ENCODE data around the gene MUS81. TPM values are rescaled to one million over a fixed set of nuclear protein-coding genes. Genes with fewer than 3 reads are reported as not detected.
A peak's percentile ranks its signal among the peaks of the same experiment; 100 is the strongest.

Gene MUS81, protein sequence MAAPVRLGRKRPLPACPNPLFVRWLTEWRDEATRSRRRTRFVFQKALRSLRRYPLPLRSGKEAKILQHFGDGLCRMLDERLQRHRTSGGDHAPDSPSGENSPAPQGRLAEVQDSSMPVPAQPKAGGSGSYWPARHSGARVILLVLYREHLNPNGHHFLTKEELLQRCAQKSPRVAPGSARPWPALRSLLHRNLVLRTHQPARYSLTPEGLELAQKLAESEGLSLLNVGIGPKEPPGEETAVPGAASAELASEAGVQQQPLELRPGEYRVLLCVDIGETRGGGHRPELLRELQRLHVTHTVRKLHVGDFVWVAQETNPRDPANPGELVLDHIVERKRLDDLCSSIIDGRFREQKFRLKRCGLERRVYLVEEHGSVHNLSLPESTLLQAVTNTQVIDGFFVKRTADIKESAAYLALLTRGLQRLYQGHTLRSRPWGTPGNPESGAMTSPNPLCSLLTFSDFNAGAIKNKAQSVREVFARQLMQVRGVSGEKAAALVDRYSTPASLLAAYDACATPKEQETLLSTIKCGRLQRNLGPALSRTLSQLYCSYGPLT
- 73.8 and 83.1 TPM in 2 replicates for total RNA-seq

DNA sequence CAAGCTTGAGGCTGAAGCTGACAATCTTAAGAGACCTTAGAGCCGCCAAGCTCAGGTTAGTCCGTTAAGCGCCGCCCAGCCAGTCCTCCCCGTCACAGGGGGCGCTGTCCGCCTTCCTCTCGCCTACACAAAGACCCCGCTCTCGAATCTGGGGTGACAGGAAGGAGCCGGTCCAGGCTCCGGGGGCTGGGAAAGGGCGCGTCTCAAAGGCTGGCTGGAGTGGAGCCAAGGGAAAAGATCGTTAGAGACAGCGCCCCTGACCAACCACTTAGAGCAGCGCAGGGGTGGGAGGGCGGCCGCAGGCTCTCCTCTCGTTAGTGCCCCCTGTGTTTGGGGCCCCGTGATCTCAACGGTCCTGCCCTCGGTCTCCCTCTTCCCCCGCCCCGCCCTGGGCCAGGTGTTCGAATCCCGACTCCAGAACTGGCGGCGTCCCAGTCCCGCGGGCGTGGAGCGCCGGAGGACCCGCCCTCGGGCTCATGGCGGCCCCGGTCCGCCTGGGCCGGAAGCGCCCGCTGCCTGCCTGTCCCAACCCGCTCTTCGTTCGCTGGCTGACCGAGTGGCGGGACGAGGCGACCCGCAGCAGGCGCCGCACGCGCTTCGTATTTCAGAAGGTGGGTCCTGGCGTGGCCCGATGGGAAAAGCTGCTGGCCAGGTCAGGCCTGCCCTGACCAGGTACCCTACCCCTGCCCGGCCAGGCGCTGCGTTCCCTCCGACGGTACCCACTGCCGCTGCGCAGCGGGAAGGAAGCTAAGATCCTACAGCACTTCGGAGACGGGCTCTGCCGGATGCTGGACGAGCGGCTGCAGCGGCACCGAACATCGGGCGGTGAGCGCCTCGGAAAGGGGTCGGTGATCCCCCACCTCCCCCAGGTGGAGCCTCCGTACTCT is at the start of gene MUS81:
Gene MUS81, plus strand, starts transcription at position 156 of the 887 bp plus-strand sequence. Its CDS starts 321 bp downstream, at position 477.
- intact Hi-C loops (cut with micrococcal nuclease), result loop anchor here (1.0 kb wide), 3 partner anchors 8 to 28 kb away; partner anchors contain the start of gene FIBP
- CTCF ChIA-PET, result interaction anchor here (0.6 to 4.3 kb wide), 21 partner anchors 9 to 749 kb away, joined by 3 to 63 read pairs (median 4); partner anchors contain the start of genes CCDC85B, FIBP, KAT5 and PCNX3
- Mint-ChIP-seq H3K9me3 (no peaks in the 10 kb centered on the region), H3K27me3 (no peaks in the 10 kb centered on the region), H3K36me3 (ENCODE audit: low read depth) (peaks cover 56% of the 10 kb centered on the region), H3K27ac (peak within 1 kb of the TSS; percentile 98), H3K4me1 (peaks cover 44% of the 10 kb centered on the region), H3K4me3 (peak within 1 kb of the TSS; percentile 99)
- TF ChIP-seq, protein P1, sequence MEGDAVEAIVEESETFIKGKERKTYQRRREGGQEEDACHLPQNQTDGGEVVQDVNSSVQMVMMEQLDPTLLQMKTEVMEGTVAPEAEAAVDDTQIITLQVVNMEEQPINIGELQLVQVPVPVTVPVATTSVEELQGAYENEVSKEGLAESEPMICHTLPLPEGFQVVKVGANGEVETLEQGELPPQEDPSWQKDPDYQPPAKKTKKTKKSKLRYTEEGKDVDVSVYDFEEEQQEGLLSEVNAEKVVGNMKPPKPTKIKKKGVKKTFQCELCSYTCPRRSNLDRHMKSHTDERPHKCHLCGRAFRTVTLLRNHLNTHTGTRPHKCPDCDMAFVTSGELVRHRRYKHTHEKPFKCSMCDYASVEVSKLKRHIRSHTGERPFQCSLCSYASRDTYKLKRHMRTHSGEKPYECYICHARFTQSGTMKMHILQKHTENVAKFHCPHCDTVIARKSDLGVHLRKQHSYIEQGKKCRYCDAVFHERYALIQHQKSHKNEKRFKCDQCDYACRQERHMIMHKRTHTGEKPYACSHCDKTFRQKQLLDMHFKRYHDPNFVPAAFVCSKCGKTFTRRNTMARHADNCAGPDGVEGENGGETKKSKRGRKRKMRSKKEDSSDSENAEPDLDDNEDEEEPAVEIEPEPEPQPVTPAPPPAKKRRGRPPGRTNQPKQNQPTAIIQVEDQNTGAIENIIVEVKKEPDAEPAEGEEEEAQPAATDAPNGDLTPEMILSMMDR (IDR thresholded peaks at IDR 0.05), result peak; percentile 82
- ATAC-seq (ENCODE audit: low read depth) (peak; percentile 26), DNase-seq (peak; percentile 96)
- POLR2A ChIA-PET, result interaction anchor here (0.5 to 7.1 kb wide), 50 partner anchors 9 to 1543 kb away, joined by 3 to 340 read pairs (median 6); partner anchors contain the start of genes AP5B1, BANF1, C11orf68 and CCDC85B

DNA sequence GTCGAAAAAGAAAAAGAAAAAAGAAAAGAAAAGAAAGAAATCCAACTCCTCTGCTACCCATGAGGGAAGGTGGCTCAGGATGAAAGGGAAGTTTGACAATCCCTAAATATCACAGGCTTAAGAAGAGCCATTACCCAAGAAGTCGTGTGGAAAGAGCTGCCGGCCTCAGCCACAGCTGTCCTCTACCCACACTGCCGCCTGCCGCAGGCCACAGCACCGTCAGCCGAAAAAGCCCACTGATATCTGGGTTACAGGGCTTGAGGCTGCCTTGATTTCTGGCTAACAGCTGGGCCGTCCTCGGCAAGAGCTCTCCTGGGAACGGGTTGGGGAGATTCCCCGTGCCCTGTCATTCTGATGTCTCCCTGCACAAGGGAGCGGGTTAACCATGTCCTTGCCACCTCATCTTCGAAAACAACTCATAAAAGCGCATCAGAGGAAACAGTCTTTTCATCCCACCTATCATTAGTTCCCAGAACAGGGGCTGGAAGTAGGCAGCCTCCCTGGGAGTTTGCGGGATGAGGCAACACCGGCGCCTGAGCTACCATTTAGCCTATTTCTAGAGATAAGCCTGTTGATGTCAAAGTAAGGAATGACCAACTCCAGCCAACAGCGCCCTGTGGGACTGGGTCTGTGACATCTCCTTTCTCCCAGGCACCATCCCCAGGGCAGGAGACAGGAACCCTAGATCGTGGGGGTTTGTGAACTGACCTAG is 48.3 kb upstream of the MUS81 start:
- POLR2A ChIA-PET, result interaction anchor here (0.7 kb wide), 1 partner anchor 21 kb away, joined by 4 read pairs; no protein-coding TSS in a partner anchor
- H3K27ac Mint-ChIP-seq, result no peak overlapping the region
- intact Hi-C loops (cut with micrococcal nuclease), result no loop called here

DNA sequence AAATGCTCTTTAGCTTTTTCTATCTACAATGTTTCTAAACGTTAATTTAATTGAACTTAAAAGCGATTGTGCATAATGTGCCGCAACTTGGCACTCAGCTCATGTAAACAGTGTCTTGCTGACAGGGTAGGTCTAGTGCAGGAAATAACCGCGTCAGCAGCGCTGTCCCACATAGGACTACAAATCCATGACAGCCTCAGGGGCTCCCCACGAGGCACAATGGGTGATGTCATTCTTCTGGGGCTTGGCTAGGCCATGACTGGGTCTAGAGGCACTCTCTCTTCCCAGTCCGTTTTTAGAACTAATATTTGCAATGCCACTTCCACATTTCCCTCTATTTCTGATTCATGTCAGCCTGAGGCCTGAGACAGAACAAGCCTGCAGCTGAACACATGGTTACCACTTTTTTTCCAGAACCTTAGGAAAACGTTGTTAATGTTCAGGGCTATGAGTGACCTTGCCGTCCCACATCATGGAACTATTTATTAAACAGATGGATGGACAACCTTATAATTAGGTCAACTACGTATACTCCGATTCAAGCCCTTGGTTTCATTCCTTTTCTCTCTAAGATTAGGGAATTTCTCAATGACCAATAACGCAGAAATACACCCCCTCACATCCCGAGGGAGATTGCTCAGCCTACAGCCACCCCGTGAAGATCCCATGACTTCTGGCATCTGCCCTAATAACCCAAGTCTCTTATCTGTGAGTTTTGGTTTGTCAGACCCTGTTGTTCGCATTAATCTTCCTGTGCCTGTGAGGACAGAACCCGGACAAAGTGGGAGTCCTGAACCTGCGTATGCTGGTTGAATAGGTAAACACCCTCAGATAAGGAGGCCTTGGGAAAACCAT is 45.9 kb upstream of the MUS81 start:
- CTCF ChIA-PET, result interaction anchor here (1.0 to 6.1 kb wide), 2 partner anchors 34 to 35 kb away, joined by 3 to 62 read pairs; partner anchors contain the start of gene AP5B1
- Mint-ChIP-seq H3K4me3 (no peak overlapping the region), H3K4me1 (peaks cover 14% of the 10 kb centered on the region), H3K36me3 (ENCODE audit: low read depth) (no peaks in the 10 kb centered on the region), H3K27me3 (no peaks in the 10 kb centered on the region), H3K27ac (no peak overlapping the region), H3K9me3 (no peaks in the 10 kb centered on the region)
- no peak for DNase-seq
- intact Hi-C loops (cut with micrococcal nuclease), result no loop called here
- ATAC-seq (ENCODE audit: low read depth), result no peak
- POLR2A ChIA-PET, result interaction anchor here (0.6 to 1.2 kb wide), 2 partner anchors 23 to 178 kb away, joined by 5 to 6 read pairs; no protein-coding TSS in a partner anchor
- TF ChIP-seq, protein P1 (IDR thresholded peaks at IDR 0.05), result no peak

More for the DNA sequence above, 48.3 kb upstream of the MUS81 start:
- DNase-seq (no peak), ATAC-seq (ENCODE audit: low read depth) (no peak)
- H3K27me3 Mint-ChIP-seq, result no peaks in the 10 kb centered on the region
- H3K4me3 Mint-ChIP-seq, result no peak overlapping the region
- CTCF ChIA-PET, result interaction anchor here (1.5 kb wide), 1 partner anchor 32 kb away, joined by 6 read pairs; the partner anchor contains the start of gene AP5B1
- TF ChIP-seq, protein P1 (IDR thresholded peaks at IDR 0.05), result no peak
- H3K9me3 Mint-ChIP-seq, result no peaks in the 10 kb centered on the region
- H3K4me1 Mint-ChIP-seq, result peaks cover 3% of the 10 kb centered on the region
- H3K36me3 Mint-ChIP-seq (ENCODE audit: low read depth), result no peaks in the 10 kb centered on the region

DNA sequence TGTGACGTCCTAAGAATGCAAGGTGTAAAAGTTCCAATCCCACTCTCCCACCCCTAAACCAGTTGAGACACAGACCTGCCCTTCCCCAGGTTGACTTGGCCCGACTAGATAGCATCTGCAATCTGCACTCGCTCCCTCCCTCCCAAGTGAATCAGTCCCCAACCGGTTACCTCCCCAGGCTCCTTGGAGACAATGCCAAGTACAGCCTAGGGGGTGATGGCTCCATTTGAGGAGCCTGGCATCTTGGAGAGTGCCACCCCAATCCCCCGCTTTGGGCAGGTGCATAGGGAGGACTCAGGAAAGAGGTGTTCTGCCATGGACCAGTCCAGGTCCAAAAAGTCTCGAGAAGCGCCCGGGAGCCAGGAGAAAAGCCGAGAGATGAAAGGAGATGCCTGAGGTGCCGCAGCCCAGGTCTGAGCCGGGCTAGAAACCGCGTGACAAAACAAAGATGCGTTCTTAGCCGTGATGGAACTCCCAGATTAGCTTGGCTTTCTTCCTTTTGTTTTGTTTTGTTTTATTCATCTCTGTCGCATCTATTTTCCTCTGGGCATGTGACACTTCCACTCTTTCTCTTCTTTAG is 45.2 kb upstream of the MUS81 start:
- ChIA-PET POLR2A (no interaction called here), CTCF (interaction anchor here (0.6 to 6.1 kb wide), 3 partner anchors 23 to 189 kb away, joined by 3 to 62 read pairs (median 3); partner anchors contain the start of gene AP5B1)
- DNase-seq, result no peak
- H3K27me3 Mint-ChIP-seq, result no peaks in the 10 kb centered on the region
- H3K4me1 Mint-ChIP-seq, result peaks cover 14% of the 10 kb centered on the region
- no peaks in the 10 kb centered on the region for H3K36me3 Mint-ChIP-seq (ENCODE audit: low read depth)
- ATAC-seq (ENCODE audit: low read depth), result no peak
- intact Hi-C loops (cut with micrococcal nuclease), result no loop called here
- H3K9me3 Mint-ChIP-seq, result no peaks in the 10 kb centered on the region
- TF ChIP-seq, protein P1 (IDR thresholded peaks at IDR 0.05), result no peak
- peak overlapping the region; percentile 9 for H3K27ac Mint-ChIP-seq
- no peak overlapping the region for H3K4me3 Mint-ChIP-seq

All from activated B cell treated with CpG ODN at 0.5 μM for 24 hours (primary cell).